K562 (cell line): ENCODE measurements around the gene CAMK2B. TPM values are rescaled to one million over a fixed set of nuclear protein-coding genes. Genes with fewer than 3 reads are reported as not detected.

Experiments
- ATAC-seq: fragments of 200-7000 bp; cut with Tn5 transposase; 3 replicates; pipeline ENCODE4 v1.9.1; 2020; ENCODE audit warnings: moderate library complexity
- BruUV-seq: library from RNA; stranded (reverse); fragments of 400-500 nt; replicated peaks from 2 replicates; lab custom pipeline; 2021; lab: Mats Ljungman, UMichigan
- CTCF ChIA-PET: fragments of 300-600 bp; formaldehyde crosslinking; extraction: SDS; loops from one replicate; lab custom pipeline; 2021; ENCODE audit warnings: low intra/inter-chr PET ratio; lab: Yijun Ruan, JAX
- POLR2A ChIA-PET: fragments of 300-600, 350-650 bp; sonication (Branson Sonifier 250); formaldehyde crosslinking; extraction: SDS; loops from one replicate; lab custom pipeline; 2021; ENCODE audit warnings: antibody characterized with exemption, inconsistent platforms; lab: Yijun Ruan, JAX
- DNase-seq, 4 experiments: peaks; one replicate each; pipeline versions ENCODE4 v3.0.0 to v3.0.0-alpha.2; 2011 to 2018; ENCODE audit warnings: low spot score in 3 of 4, mixed read lengths in 3 of 4; ENCODE audit errors: extremely low read depth in 1 of 4
- FAIRE-seq: peaks from 2 replicates; lab custom pipeline; 2011; peaks lifted over from hg19 to GRCh38; lab: Jason Lieb, UNC
- H2AFZ ChIP-seq: 2 replicates; pipeline ENCODE4 v1.6.0; 2011; ENCODE audit warnings: low read depth, low read length, control low read depth, inconsistent platforms
- H3K27ac ChIP-seq: fragments of 200-600 bp; 3 replicates; pipeline ENCODE4 v1.8.0; 2011; ENCODE audit warnings: low read depth, mild to moderate bottlenecking, control low read depth, inconsistent platforms, low read length, moderate library complexity, mixed read lengths; ENCODE audit errors: extremely low read depth
- H3K27me3 ChIP-seq, 2 experiments: fragments of 300-600 bp in 1 of 2; 2 replicates in 1 of 2; 3 replicates in 1 of 2; pipeline versions ENCODE4 v1.6.0 to v1.8.0; 2011; ENCODE audit warnings: inconsistent platforms in 2 of 2, low read length in 2 of 2, mild to moderate bottlenecking in 1 of 2, mixed read lengths in 1 of 2, moderate library complexity in 1 of 2; ENCODE audit not compliant: control insufficient read depth in 2 of 2, insufficient read depth in 2 of 2
- H3K36me3 ChIP-seq: fragments of 300-600 bp; 3 replicates; pipeline ENCODE4 v1.8.0; 2011; ENCODE audit warnings: mild to moderate bottlenecking, low read length, inconsistent platforms; ENCODE audit not compliant: control insufficient read depth, insufficient read depth
- H3K4me1 ChIP-seq, 2 experiments: fragments of 200-600 bp in 1 of 2; replicated peaks in 1 of 2; 2 replicates in 1 of 2; 3 replicates in 1 of 2; pipeline versions ENCODE4 v1.5.1 to v1.8.0; 2011; ENCODE audit warnings: inconsistent platforms in 2 of 2, low read length in 2 of 2, mild to moderate bottlenecking in 1 of 2, mixed read lengths in 1 of 2, moderate library complexity in 1 of 2; ENCODE audit not compliant: control insufficient read depth in 2 of 2, insufficient read depth in 2 of 2
- H3K4me2 ChIP-seq: 2 replicates; pipeline ENCODE4 v1.6.1; 2011; ENCODE audit warnings: low read length, control low read depth, inconsistent platforms, mixed read lengths; ENCODE audit not compliant: insufficient read depth
- H3K4me3 ChIP-seq: fragments of 200-600 bp; sonication (generic), shearing (Covaris generic); 2 replicates; pipeline ENCODE4 v1.5.1; 2016; ENCODE audit warnings: control low read depth, inconsistent platforms
- H3K79me2 ChIP-seq: fragments of 200-600 bp; 3 replicates; pipeline ENCODE4 v1.8.0; 2011; ENCODE audit warnings: low read length, inconsistent platforms; ENCODE audit not compliant: control insufficient read depth, insufficient read depth
- H3K9ac ChIP-seq, 2 experiments: 2 replicates each; pipeline versions ENCODE4 v1.6.0 to v1.6.1; 2011; ENCODE audit warnings: low read depth in 2 of 2, low read length in 2 of 2, control low read depth in 1 of 2, inconsistent platforms in 1 of 2, mild to moderate bottlenecking in 1 of 2, mixed read lengths in 1 of 2; ENCODE audit not compliant: insufficient read depth in 1 of 2
- H3K9me1 ChIP-seq: one replicate; pipeline ENCODE4 v1.6.0; 2011; ENCODE audit warnings: inconsistent platforms, mild to moderate bottlenecking, low read length, moderate library complexity; ENCODE audit not compliant: control insufficient read depth, insufficient read depth
- H3K9me3 ChIP-seq: replicated peaks from 2 replicates; pipeline ENCODE4 v1.5.1; 2011; ENCODE audit warnings: low read depth, low read length, inconsistent platforms; ENCODE audit not compliant: control insufficient read depth, insufficient read depth
- H4K20me1 ChIP-seq: replicated peaks from 2 replicates; pipeline ENCODE4 v1.6.1; 2011; ENCODE audit warnings: low read length, inconsistent platforms, mixed read lengths; ENCODE audit not compliant: control insufficient read depth, insufficient read depth
- CEBPG ChIP-seq, 3 experiments: fragments of 200-800 bp in 1 of 3; sonication (Bioruptor generic) in 1 of 3; sonication (generic) in 1 of 3; formaldehyde crosslinking in 1 of 3; IDR thresholded peaks in 2 of 3; conservative IDR thresholded peaks in 1 of 3; 2 replicates each; pipeline versions ENCODE4 v1.6.1 to v1.8.0; 2016 to 2022; ENCODE audit warnings: missing compliant biosample characterization in 2 of 3, missing genetic modification characterization in 2 of 3, mild to moderate bottlenecking in 1 of 3, missing genetic modification reagents in 1 of 3
- NBN ChIP-seq: fragments of 450-650 bp; IDR thresholded peaks from 2 replicates; pipeline ENCODE4 v1.6.1; 2016; ENCODE audit warnings: low read depth, mild to moderate bottlenecking
- RREB1 ChIP-seq: fragments of 250-450 bp; sonication (Bioruptor Pico); IDR thresholded peaks from 2 replicates; pipeline ENCODE4 v1.4.0; 2020
- TBL1XR1 ChIP-seq, 2 experiments: IDR thresholded peaks; 2 replicates each; pipeline ENCODE4 v1.6.1; 2012; ENCODE audit warnings: improper control_type of control experiment in 2 of 2, low read length in 2 of 2, mild to moderate bottlenecking in 1 of 2
- TEAD1 ChIP-seq, 2 experiments: fragments of 450-650 bp in 1 of 2; sonication (generic) in 1 of 2; formaldehyde crosslinking; IDR thresholded peaks; 2 replicates each; pipeline versions ENCODE4 v1.4.0 to v1.8.0; 2020 to 2022; ENCODE audit warnings: mild to moderate bottlenecking in 2 of 2, missing genetic modification reagents in 1 of 2
- ZNF449 ChIP-seq: fragments of 250-450 bp; sonication (Bioruptor Pico); IDR thresholded peaks from 2 replicates; pipeline ENCODE4 v1.8.0; 2022; ENCODE audit warnings: moderate library complexity, mild to moderate bottlenecking, inconsistent platforms
- ZNF586 ChIP-seq: fragments of 450-650 bp; formaldehyde crosslinking; conservative IDR thresholded peaks from 2 replicates; pipeline ENCODE4 v1.4.0; 2020; ENCODE audit warnings: mild to moderate bottlenecking, moderate library complexity
- WGBS: fragments of 100-300 bp; shearing (Covaris generic); methylation state at CpG from one replicate; pipeline ENCODE4 v1.1.6; 2016; ENCODE audit warnings: low coverage, mixed read lengths; ENCODE audit not compliant: insufficient coverage; ENCODE audit errors: missing lambda C conversion rate; 5-methylcytosine and 5-hydroxymethylcytosine counted together
- in situ Hi-C: fragments of 300-500 bp; cut with MboI; formaldehyde crosslinking; loops from 4 replicates; pipeline ENCODE4 v1.15.0; 2018; ENCODE audit warnings: inconsistent platforms, mixed read lengths
- intact Hi-C: fragments of 100-400 bp; cut with micrococcal nuclease; formaldehyde crosslinking; loops from 2 replicates; pipeline ENCODE4 v1.14.2; 2022
- polyA plus RNA-seq, 8 experiments: library from polyadenylated mRNA; depleted of rRNA in 4 of 8; stranded (reverse) in 5 of 8; unstranded in 3 of 8; fragments of >200 nt; fragmentation: Nextera tagmentation in 2 of 8; fragmentation: Illumina TruSeq in 1 of 8; extraction: Ambion mirVana in 2 of 8; extraction: Trizol in 1 of 8; gene quantifications; 2 replicates each; pipeline versions ENCODE4 v1.2.1 to v1.2.3, GENCODE V29; 2011 to 2014; ENCODE audit warnings: inconsistent platforms in 1 of 8, missing spikeins in 1 of 8
- total RNA-seq, 7 experiments: library from RNA; depleted of rRNA in 6 of 7; stranded (reverse); fragments of >200 nt in 6 of 7; fragmentation: Illumina TruSeq in 2 of 7; extraction: Trizol in 2 of 7; gene quantifications; 2 replicates each; pipeline versions ENCODE4 v1.2.1 to v1.2.3, GENCODE V29; 2011 to 2021; ENCODE audit warnings: low replicate concordance in 1 of 7

The CAMK2B gene
- total and polyA plus RNA-seq, 9 of the 15 experiments (the other 6 are each of a cell fraction or from before 2014, with no cell fraction given) = 0.04 to 0.09 (median 0.05) TPM; not detected in 4

- Histone ChIP-seq H3K9me1 (no peaks in the 10 kb centered on the region), H3K4me1 (peaks cover 0 to 42% of the 10 kb centered on the region in 2 experiments; a peak in 4 of 5 replicates), H3K9ac (no peak overlapping the region; a peak in 1 of 4 replicates), H3K27me3 (peaks cover 43 to 92% of the 10 kb centered on the region in 2 experiments; a peak in 4 of 5 replicates), H3K27ac (no peak overlapping the region), H2AFZ (no peak overlapping the region), H4K20me1 (no peaks in the 10 kb centered on the region; the same call in none of the 2 replicates), H3K79me2 (no peaks in the 10 kb centered on the region), H3K36me3 (no peaks in the 10 kb centered on the region), H3K4me2 (no peak overlapping the region), H3K9me3 (no peaks in the 10 kb centered on the region), H3K4me3 (no peak overlapping the region)
- no peak for DNase-seq
- ChIA-PET POLR2A (interaction anchor here (0.6 to 1.0 kb wide), 3 partner anchors 22 to 294 kb away, joined by 3 to 5 read pairs (median 4); no protein-coding TSS in a partner anchor), CTCF (no interaction called here)
- TF ChIP-seq RREB1 = no peak
- TF ChIP-seq NBN = no peak
- no peak for TF ChIP-seq CEBPG (CRISPR knock-in tag; IDR thresholded peaks at IDR 0.05)
- TF ChIP-seq CEBPG (tag; conservative IDR thresholded peaks at IDR 0.05 in 1 of 2, IDR thresholded peaks at IDR 0.05 in 1 of 2) = no peak
- no peak for TF ChIP-seq TEAD1 (CRISPR knock-in tag; IDR thresholded peaks at IDR 0.05)
- no peak for TF ChIP-seq ZNF449 (CRISPR knock-in tag)
- TF ChIP-seq ZNF586 (CRISPR knock-in tag) = no peak
- TF ChIP-seq TBL1XR1 (IDR thresholded peaks at IDR 0.05; ENCODE audit: low read length in 2 of 2) = no peak
- 3% methylated on average over 6 of the region's 6 CpGs for WGBS
- intact Hi-C loops = no loop called here
- in situ Hi-C loops = no loop called here
- BruUV-seq = no TSS peak
- no peak for FAIRE-seq
- ATAC-seq = no peak
Measured at GRCh38 chr7:44279286-44279685, 46.1 kb downstream of the CAMK2B start.
